IMR-90 (cell line): Measurements from ENCODE around the gene HIF1AN.

Experiments used
- CHD1 ChIP-seq: IDR thresholded peaks from 2 replicates; pipeline ENCODE4 v1.6.1; 2012; ENCODE audit warnings: low read depth, low read length, improper control_type of control experiment
- POLR2A ChIP-seq: IDR thresholded peaks from 2 replicates; pipeline ENCODE4 v1.6.1; 2012; ENCODE audit warnings: mild to moderate bottlenecking, low read depth, low read length
- TF ChIP-seq, protein P1 (sequence below): conservative IDR thresholded peaks from 2 replicates; pipeline ENCODE4 v1.5.1; 2012; ENCODE audit warnings: mild to moderate bottlenecking, low read depth, low read length, improper control_type of control experiment

DNA sequence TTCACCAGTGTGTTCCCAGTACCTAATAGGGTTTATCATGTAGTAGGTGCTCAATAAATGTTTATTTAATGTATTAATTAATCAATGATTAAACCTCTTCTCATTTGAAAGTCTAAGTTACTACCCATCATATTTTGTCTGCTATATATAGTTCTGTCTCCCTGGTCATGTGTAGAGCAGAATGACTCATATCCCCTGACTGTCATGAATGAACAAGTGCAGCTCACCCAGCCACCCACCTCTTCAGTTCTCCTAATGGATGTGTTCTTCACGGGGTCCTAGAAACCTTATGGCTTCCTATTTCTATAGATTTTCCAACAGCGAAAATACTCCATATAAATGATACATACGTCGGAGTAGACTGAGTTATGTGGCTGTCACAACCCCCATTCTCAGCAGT lies 64.5 kb downstream of the HIF1AN start:
- TF ChIP-seq POLR2A: no peak
- TF ChIP-seq CHD1: no peak
- TF ChIP-seq, protein P1, sequence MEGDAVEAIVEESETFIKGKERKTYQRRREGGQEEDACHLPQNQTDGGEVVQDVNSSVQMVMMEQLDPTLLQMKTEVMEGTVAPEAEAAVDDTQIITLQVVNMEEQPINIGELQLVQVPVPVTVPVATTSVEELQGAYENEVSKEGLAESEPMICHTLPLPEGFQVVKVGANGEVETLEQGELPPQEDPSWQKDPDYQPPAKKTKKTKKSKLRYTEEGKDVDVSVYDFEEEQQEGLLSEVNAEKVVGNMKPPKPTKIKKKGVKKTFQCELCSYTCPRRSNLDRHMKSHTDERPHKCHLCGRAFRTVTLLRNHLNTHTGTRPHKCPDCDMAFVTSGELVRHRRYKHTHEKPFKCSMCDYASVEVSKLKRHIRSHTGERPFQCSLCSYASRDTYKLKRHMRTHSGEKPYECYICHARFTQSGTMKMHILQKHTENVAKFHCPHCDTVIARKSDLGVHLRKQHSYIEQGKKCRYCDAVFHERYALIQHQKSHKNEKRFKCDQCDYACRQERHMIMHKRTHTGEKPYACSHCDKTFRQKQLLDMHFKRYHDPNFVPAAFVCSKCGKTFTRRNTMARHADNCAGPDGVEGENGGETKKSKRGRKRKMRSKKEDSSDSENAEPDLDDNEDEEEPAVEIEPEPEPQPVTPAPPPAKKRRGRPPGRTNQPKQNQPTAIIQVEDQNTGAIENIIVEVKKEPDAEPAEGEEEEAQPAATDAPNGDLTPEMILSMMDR: no peak
